ENCODE data around the gene ROR2.

ROR2 gene

GRCh38 chr9:91873637-91874051 is 76.4 kb downstream of the ROR2 start:
- no peak for DNase-seq

- no peak for DNase-seq
Observed at GRCh38 chr9:91868732-91869391, 81.2 kb downstream of the ROR2 start.

DNA sequence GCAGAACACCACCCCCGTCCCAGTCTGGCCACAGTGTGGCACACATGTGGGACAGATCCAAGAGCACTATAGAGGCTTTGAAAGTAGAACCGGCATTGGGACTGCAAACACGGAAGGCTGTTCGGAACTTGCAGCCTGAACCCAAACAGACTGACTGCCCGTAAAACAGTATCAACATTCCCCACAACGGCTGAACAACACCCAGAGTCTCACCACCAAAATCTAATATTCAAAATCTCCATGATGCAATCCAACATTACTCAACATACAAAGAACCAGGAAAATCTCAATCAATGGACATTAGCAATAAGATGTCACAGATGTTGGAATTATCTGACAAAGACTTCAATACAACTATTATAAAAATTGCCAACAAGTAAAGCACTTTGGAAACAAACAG is 82.3 kb downstream of the ROR2 start:
- DNase-seq = no peak

GRCh38 chr9:91865041-91865440 is 85.0 kb downstream of the ROR2 start:
- no peak for DNase-seq

GRCh38 chr9:91864380-91864779 is 85.6 kb downstream of the ROR2 start:
- no peak for DNase-seq

DNA sequence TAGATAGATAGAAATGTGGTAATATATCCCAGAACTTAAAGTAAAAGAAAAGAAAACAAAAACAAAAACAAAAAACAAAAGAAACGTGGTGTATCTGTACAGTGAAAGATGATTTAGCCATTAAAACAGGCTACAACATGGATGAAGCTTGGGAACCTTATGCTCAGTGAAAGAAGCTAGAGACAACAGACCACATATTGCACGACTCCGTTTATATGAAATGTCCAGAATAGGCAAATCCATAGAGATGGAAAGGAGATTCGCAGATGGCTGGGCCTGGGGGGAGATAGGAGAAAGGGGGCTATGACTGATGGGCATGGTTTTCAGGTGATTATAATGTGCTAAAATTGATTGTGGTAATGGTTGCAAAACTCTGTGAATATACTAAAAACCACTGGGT is 86.6 kb downstream of the ROR2 start:
- DNase-seq = no peak

- no peak for DNase-seq
Observed at GRCh38 chr9:91858213-91859030, 91.6 kb downstream of the ROR2 start.

GRCh38 chr9:91857291-91858212 is 92.5 kb downstream of the ROR2 start:
- no peak for DNase-seq

- DNase-seq = no peak
Observed at GRCh38 chr9:91856419-91856818, 93.6 kb downstream of the ROR2 start.

DNA sequence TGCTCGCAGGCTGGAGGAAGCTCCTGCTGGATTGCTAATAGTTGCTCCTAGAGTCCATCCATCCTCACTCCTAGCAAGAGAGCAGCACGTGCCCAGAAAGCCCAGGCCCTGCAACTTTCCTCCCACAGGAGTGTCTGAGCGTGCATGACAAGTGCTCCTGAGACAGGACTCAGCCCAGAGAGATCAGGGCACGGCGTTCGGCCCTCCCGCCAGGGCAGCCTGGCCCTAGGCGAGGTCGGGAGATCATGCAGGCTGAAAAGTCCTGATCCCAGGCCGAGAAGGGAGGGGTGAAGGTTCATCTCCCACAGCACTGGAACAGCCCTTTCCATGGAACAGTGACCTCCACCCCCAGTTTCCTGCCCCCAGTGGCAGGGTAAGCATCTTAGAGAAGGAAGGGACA is 94.8 kb downstream of the ROR2 start:
- DNase-seq = no peak

DNA sequence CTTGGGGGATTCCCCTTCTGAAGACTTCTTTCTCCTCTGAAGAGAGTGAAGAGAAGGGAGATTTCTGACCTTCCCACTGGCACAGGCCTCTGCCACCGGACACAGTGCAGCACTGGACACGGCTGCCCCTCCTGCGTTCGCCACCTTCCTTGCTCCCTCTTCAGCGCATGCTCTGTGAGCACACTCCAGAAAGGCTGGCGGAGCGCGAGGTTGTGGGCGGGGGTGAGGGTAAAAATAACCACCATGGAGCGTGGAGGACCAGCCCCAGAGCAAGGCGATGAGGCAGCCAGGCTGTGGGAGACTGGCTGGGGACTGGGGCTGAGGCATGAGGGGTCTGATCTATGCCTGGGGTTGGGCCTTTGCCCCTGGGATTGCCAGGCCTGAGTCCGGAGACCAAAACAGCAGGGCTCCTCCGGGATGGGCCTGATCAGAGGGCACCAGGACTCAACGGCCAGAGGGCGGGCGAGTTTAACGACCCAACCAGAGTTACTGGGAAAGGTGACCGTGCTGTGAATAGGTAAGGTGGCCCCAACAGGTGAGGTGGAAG is 97.2 kb downstream of the ROR2 start:
- DNase-seq = no peak

DNA sequence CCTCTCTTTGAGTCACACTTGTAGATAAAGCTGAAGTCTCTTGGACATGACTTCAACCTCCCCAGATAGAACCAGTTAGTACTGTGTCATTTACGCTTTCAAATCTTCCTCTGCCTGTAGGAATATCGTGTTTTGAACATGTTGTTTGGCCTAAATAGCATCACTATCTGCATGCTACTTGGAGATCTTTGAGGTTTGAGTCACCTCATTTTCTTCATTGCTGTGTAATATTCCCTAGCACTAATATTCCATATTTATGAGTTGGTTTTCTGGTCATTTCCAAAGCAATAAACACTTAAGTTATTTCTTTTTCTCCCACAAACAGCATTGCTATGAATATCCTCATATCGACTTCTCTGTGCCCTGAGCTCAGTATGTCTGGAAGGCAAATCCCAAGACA is 100.3 kb downstream of the ROR2 start:
- DNase-seq = no peak

- no peak for DNase-seq
Observed at GRCh38 chr9:91848146-91848545, 101.9 kb downstream of the ROR2 start.

GRCh38 chr9:91847581-91848091 is 102.4 kb downstream of the ROR2 start:
- no peak for DNase-seq

GRCh38 chr9:91845879-91846278 is 104.1 kb downstream of the ROR2 start:
- DNase-seq = no peak

- DNase-seq = no peak
Observed at GRCh38 chr9:91844701-91845291, 105.2 kb downstream of the ROR2 start.

DNA sequence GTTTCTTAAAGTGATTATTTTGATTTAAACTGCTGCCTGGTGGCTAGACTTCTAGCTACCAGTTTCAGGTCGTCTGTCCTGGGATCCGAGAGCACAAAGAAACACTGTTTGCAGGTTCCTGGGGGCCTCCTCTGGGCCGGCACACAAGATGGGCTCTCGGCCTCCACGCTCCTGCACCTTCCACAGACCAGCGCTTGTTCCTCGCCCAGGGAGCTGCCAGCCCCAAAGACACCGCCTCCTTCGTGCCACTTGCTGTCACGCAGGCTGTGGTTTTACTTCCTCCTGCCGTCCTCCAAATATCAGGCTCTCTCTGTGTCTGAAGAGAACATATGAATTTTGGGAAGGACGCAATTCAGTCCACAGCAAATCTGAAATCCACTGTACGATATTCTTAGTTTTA is 105.8 kb downstream of the ROR2 start:
- DNase-seq = no peak

DNA sequence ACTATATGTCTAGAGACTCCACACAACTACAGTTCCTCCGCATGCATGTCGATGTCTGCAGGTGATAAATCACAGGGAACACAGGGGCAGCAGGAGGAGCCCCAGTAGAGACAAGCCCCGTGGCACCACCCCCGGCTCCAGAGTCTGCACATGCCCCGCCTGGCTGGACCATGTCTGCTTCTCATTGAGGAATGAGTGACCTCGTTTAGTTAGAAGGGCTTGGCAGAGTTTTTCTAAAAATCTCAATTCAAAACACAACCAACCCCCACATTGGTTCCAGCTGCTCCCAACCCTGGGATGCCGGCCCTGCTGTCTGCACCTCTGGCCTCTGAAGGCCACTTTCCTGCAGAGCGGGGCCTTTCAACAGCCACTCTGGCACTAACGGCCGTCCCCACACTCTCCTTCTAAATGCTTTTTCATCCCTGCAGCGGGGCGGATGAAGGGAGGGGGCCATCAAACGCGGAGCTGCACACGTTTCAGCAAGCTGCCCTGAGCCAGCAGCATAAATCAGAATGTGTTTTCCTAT is 106.3 kb downstream of the ROR2 start:
- DNase-seq = no peak

- DNase-seq = no peak
Observed at GRCh38 chr9:91843093-91843492, 106.9 kb downstream of the ROR2 start.

DNA sequence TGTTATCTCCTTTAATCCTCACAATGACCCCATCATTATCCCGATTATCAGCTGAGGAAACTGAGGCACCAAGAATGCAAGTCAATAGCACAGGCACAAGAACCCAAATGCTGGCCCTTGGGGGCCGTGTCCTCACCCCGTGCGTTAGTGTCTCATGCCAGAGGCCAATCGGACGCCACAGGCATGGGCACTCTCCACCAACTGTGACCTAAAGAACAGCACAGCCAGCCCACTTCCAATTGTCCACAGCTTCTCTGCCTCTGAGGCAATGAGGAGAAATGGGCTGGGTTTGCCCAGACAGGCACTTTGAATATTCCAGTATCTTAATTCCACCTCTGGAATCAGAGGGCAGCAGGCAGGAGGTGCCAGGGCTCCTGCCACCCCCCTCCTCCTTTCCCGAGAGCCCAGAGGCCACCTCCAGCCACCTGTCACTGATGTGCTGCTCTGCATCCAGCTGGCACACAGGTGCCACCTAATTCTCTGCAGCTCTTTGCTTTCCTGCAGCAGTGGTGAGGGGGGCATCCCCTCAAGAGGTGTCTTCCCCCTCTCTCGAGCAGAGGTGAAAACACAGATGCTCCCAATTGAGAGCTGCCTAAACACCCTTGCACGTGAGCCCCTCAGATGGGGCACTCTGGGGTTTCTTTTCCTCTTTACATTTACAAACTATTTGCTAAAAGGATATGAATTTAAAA is 107.5 kb downstream of the ROR2 start:
- no peak for DNase-seq

DNA sequence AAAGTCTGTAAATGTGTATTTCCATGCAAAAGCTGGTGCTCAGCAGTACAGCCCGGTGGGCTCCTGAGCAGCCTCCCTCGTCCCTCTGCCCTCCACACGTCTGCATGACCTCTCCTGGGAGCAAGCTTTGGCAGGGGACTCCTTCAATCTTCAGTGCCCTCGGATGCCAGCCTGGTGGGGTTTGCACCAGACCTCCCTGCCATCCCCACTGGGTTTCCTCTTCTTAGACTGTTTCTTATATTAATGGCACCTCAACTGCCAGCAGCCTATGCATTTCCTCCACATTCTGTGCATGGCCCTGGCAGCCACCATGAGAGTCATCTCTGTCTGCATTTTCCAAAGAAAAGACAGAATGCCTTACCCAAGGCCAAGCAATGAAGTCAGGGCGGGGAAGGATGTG is 108.4 kb downstream of the ROR2 start:
- DNase-seq = no peak

- no peak for DNase-seq
Observed at GRCh38 chr9:91840882-91841281, 109.1 kb downstream of the ROR2 start.

All from DMS53 (cell line).